ENCODE measurements around the gene CXXC5.

Gene CXXC5

DNA sequence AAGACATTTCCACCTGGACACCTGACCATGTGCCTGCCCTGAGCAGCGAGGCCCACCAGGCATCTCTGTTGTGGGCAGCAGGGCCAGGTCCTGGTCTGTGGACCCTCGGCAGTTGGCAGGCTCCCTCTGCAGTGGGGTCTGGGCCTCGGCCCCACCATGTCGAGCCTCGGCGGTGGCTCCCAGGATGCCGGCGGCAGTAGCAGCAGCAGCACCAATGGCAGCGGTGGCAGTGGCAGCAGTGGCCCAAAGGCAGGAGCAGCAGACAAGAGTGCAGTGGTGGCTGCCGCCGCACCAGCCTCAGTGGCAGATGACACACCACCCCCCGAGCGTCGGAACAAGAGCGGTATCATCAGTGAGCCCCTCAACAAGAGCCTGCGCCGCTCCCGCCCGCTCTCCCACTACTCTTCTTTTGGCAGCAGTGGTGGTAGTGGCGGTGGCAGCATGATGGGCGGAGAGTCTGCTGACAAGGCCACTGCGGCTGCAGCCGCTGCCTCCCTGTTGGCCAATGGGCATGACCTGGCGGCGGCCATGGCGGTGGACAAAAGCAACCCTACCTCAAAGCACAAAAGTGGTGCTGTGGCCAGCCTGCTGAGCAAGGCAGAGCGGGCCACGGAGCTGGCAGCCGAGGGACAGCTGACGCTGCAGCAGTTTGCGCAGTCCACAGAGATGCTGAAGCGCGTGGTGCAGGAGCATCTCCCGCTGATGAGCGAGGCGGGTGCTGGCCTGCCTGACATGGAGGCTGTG is 32.4 kb downstream of the CXXC5 start:
- no peak for DNase-seq (ENCODE audit: low read depth in 3 of 3)

DNA sequence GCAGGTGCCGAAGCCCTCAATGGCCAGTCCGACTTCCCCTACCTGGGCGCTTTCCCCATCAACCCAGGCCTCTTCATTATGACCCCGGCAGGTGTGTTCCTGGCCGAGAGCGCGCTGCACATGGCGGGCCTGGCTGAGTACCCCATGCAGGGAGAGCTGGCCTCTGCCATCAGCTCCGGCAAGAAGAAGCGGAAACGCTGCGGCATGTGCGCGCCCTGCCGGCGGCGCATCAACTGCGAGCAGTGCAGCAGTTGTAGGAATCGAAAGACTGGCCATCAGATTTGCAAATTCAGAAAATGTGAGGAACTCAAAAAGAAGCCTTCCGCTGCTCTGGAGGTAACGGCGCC is 32.9 kb downstream of the CXXC5 start:
- DNase-seq (ENCODE audit: low read depth in 3 of 3) = no peak

DNA sequence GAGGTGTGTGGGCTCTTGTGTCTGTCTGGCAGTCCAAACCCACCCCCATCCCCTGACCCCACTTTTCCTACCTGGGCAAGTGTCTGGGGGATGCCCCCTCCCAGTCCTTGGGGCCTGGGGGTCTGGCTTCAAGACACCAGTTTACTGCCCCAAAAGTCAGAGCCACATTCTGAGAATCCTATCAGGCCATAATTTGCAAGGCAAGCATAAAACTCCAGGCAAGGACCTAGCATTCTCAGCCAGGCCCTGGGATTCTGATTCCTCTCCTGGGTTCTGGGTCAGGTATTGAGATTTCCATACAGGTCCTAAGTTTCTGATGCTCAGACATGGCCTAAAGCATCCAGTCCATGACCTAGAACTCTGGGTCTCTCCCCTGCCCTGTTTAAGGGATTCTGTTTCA is 33.3 kb downstream of the CXXC5 start:
- no peak for DNase-seq (ENCODE audit: low read depth in 3 of 3)

- DNase-seq (ENCODE audit: low read depth in 3 of 3) = no peak
Measured at GRCh38 chr5:139682016-139682975, 34.1 kb downstream of the CXXC5 start.

DNA sequence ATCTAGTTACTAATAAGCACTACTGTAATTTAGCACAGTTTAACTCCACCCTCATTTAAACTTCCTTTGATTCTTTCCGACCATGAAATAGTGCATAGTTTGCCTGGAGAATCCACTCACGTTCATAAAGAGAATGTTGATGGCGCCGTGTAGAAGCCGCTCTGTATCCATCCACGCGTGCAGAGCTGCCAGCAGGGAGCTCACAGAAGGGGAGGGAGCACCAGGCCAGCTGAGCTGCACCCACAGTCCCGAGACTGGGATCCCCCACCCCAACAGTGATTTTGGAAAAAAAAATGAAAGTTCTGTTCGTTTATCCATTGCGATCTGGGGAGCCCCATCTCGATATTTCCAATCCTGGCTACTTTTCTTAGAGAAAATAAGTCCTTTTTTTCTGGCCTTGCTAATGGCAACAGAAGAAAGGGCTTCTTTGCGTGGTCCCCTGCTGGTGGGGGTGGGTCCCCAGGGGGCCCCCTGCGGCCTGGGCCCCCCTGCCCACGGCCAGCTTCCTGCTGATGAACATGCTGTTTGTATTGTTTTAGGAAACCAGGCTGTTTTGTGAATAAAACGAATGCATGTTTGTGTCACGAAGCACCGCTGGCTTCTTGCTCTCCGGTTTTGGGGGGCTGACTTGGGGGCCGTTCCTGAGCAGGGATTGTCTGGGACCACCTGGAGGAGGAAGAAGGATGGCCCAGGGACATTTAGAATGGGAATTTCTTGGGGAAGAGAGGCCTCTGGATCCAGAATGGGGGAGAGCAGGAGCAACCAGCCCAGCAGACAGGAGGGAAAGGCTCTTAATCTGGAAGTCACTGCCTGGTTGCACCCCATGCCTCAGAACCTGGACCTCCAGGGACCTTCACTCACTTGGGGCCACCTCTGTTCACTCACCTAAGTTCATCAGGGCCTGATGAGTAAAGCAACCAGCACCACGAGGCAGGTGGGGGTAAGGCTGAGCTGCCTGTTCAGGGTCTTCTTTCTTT is 35.4 kb downstream of the CXXC5 start:
- DNase-seq (ENCODE audit: low read depth in 3 of 3) = no peak

DNA sequence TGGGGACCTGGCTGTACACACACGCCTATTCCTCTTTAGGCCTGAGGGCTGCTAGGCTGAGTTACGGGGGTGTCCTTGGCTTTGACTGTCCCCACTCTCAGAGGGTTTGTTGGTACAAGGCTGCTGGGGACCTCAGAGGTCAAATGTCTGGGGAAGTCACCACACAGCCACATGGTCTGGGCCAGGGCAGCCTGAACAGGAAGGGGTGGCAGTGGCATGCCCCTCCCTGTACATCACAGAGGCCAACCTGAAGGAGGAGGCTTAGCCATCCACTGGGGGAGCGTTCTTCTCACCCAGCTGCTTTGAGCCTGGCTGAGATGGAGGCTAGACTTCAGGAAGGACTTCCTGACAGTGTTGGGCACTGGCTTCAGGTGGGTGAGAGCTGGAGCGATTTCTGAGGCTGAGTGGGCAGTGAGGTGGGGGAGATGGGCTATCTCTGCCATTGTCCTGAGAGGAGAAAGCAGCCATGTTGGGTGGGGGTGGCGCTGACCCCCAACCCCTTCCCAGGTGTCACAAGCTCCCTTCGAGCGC is 36.3 kb downstream of the CXXC5 start:
- no peak for DNase-seq (ENCODE audit: low read depth in 3 of 3)

GRCh38 chr5:139684881-139685749 is 37.0 kb downstream of the CXXC5 start:
- DNase-seq (ENCODE audit: low read depth in 3 of 3) = no peak

DNA sequence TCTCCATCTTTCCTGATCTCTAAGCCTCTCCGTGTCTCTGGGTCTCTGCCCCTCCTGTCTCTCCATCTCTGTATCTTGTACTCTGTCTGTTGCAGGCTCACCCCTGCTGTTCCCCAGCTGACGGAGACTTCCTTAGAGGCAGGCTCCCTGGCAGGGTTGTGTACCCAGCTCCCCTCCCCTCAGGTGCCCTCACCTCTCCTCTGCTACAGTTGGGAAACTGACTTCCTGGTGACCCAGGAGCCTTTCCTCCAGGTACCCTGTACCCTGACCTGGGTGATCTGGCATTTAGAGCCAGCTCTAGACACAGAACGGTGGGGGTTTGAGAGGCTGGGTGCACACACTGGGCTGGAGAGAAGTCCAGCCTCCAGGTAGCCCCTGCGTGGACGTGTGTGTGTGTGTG is 37.7 kb downstream of the CXXC5 start:
- no peak for DNase-seq (ENCODE audit: low read depth in 3 of 3)

GRCh38 chr5:139686356-139686705 is 38.2 kb downstream of the CXXC5 start:
- no peak for DNase-seq (ENCODE audit: low read depth in 3 of 3)

- DNase-seq (ENCODE audit: low read depth in 3 of 3) = no peak
Measured at GRCh38 chr5:139686706-139687441, 38.7 kb downstream of the CXXC5 start.

DNA sequence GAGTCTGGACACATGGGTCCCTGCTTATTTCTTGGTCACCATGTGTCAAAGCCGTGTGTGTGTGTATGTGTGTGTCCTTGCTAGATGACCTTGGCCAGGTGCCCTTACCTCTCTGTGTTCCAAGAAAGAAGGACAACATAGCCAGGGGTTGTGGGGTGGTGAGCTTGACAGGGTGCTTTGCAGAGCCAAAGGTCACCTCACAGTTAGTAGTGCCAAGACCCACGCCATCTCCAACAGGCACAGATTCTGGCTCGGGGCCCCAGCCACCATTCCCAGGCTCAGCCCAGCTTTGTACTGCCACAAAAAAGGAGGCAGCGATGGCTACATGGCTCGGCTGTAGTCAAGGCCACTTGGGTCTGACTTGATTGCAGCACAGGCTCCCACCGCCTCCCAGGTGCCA is 39.5 kb downstream of the CXXC5 start:
- no peak for DNase-seq (ENCODE audit: low read depth in 3 of 3)

GRCh38 chr5:139688088-139688702 is 40.0 kb downstream of the CXXC5 start:
- no peak for DNase-seq (ENCODE audit: low read depth in 3 of 3)

DNA sequence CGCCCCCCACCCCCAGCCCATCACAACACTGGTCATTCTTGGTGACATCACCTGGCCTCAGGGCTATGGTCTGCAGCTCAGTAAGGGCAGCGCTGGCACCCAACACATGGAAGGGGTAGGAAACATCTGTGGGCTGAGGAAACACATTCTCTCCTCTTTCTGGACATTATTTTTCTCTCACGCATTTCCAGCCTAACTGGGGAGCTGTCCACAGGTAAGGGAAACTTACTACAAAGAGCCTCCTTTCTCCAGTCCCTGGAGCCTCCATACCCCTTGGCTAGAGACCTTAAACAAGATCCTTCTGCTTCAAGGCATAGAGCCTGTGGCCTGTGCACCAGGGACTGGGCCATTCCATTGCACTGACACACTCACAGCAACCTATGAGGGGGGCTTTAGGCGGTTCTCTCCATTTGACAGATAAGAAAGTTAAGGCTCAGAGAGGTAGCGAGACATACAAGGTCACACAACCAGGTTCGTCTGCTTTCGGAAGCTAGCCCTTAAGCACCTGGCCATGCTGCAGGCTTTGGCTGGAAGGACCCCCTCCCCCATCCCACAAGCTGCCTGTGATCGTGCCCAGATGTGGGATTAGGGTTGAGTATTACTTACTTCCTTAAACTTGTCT is 40.7 kb downstream of the CXXC5 start:
- DNase-seq (ENCODE audit: low read depth in 3 of 3) = no peak

GRCh38 chr5:139689631-139690063 is 41.5 kb downstream of the CXXC5 start:
- no peak for DNase-seq (ENCODE audit: low read depth in 3 of 3)

GRCh38 chr5:139690064-139690802 is 42.1 kb downstream of the CXXC5 start:
- no peak for DNase-seq (ENCODE audit: low read depth in 3 of 3)

DNA sequence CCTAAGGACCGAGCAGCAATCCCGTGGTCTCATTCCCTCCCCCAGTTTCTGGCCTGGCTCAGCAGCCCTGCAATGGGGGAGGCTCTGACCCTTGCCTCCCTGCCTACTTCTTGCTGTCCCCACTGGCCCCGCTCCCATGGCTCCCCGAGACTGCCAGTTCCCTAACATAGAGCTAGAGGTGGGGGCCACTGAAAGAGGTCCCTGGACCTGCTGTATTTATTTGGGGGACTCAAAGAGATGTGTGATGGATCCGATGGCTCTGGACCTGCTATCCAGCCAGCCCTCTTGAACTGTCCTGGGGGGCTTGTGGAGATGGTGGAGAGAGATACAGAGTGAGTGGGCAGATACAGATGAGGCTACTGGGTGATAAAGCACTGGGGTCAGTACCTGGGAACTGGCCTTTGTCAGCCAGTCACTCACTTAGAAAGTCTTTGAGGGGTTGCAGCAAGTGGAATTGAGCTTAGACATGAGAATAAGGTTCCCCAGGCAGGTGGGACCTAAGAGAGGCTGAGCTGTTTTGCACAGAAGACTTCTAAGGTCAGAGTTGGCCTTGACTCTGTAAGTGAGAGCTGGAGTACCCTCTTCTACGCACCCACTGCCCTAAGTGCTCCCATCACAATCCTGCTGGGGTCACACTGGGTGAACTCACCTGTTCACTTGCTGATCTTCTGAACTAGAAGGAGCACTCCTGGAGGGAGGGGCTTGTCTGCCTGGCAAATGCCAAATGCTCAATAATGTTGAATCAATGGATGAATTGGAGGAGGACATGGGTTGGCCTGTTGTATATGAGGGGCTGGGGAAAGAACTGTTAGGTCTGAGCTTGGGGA is 42.9 kb downstream of the CXXC5 start:
- DNase-seq (ENCODE audit: low read depth in 3 of 3) = no peak

DNA sequence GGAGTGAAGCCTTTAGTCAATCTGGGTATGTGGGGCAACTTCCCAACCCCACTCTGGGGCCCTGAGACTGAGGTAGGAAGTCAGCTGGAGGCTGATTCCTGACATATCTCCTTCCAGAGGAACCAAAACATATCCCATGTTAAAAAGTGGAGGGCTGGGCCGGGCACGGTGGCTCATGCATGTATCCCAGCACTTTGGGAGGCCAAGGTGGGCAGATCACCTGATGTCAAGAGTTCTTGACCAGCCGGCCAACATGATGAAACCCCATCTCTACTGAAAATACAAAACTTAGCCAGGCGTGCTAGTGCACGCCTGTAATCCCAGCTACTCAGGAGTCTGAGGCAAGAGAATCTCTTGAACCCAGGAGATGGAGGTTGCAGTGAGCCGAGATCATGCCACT is 44.0 kb downstream of the CXXC5 start:
- no peak for DNase-seq (ENCODE audit: low read depth in 3 of 3)
